GM03348 (cell line): ENCODE data around the gene KCNK3.
A peak's percentile ranks its signal among the peaks of the same experiment; 100 is the strongest.

Experiments used
- DNase-seq: peaks from one replicate; pipeline ENCODE4 v3.0.0; 2012; ENCODE audit warnings: low spot score

Gene KCNK3

GRCh38 chr2:26666671-26667070 is 25.9 kb upstream of the KCNK3 start:
- peak; percentile 20 for DNase-seq

- DNase-seq, result no peak
Observed at GRCh38 chr2:26668041-26668440, 24.5 kb upstream of the KCNK3 start.

GRCh38 chr2:26668856-26669750 is 23.4 kb upstream of the KCNK3 start:
- DNase-seq, result no peak

DNA sequence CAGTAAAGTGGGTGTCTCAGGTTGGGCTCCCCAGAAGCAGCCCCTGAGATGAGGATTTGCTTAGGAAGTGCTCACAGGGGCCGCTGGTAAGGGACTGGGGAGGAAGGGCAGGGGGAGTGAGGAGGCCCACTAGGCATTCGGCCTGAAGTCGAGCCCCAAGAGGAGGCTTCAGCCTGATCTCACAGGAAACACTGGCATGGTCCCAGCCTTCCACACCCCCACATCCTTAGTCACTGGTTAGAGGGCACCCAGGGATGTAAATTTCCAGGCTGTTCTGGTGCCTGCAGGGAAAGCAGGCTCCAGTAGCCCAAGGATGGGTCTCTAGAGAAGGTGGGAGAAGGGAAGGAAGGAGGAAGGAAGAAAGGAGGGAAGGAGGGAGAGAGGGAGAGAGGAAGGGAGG is 22.4 kb upstream of the KCNK3 start:
- peak; percentile 45 for DNase-seq

DNA sequence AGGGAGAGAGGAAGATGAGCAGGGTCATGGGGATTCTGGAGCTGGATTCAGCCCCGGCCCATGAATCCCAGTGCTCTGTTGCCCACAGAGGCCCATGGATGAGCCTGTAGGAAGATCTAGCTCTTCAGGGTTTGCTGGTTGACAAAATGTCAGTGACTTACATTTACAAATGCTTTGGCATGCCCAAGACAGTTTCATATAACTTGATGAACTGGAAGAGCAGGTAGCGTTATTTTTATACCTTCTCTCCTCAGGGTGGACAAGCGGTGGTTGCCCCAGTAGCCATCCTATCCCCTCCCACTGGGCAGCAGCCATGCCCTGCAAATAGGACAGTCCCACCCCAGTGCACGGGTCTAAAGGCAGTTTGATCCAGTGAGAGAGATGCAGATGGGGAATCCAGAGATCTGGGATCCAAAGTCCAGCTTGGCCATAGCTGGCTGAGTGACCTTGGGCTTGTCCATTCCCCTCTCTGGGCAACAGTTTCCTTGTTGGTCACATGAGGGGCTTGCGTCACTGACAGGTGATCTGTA is 21.5 kb upstream of the KCNK3 start:
- DNase-seq, result no peak

GRCh38 chr2:26671691-26672090 is 20.8 kb upstream of the KCNK3 start:
- DNase-seq, result no peak

GRCh38 chr2:26672112-26672817 is 20.3 kb upstream of the KCNK3 start:
- DNase-seq, result no peak

GRCh38 chr2:26672818-26673393 is 19.6 kb upstream of the KCNK3 start:
- no peak for DNase-seq

- no peak for DNase-seq
Observed at GRCh38 chr2:26674002-26674751, 18.3 kb upstream of the KCNK3 start.

- no peak for DNase-seq
Observed at GRCh38 chr2:26674771-26675170, 17.8 kb upstream of the KCNK3 start.

- no peak for DNase-seq
Observed at GRCh38 chr2:26675651-26676255, 16.8 kb upstream of the KCNK3 start.

DNA sequence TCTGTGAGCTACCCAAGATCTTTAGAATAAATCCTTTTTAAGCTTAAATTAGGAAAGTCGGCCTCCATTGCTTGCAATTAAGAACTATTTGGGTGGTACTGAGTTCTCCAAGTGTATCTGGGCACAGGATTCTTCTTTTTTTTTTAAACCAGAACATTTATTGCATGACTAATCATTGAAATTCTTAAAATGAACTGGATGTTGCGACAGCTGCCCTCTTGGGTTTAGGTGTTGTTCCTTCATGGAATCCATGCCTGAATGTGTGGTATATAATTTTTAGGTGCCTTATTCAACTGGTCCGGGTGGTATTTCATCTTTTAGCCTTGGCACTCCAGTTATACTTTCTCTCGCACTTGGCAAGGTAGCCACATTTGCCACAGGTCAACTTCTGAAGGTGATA is 14.5 kb upstream of the KCNK3 start:
- no peak for DNase-seq

GRCh38 chr2:26679867-26680266 is 12.7 kb upstream of the KCNK3 start:
- DNase-seq, result no peak

DNA sequence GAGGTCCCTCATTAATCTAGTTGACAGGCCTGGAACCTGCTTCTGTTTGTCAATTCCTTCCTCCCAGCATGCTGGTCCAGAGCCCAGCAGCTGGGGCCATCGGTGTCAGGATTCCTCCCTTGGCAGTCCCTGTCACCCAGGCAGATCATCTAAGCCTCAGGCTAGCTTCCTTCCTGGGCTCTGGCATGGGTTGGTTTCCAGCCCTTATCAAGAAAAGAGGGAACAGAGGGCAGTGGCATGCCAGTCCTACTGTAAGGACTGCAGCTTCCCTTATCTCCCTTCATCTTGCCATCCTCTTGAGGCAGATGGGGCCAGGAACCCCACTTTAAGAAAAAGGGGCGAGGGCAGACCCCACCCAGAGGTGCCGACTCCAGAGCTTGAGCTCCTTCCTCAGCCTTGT is 10.9 kb upstream of the KCNK3 start:
- DNase-seq, result no peak

DNA sequence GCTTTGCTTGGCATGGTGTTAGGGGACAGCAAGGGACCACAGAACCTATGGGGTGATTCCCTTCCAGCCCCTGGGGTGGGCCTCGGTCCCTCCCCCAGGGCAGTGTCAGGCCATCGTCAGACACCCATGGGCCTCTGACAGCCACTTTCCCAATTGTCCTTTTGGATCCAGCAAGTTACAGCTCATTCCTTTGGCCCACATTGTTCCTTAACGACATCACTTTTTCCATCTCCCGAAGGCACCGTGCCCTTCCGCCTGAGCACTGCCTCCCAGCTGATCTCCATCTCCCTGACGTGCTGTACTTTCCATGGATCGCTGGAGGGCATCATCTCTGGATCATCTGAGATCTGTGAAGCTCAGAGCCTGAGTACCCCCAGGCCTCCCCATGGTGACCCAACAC is 10.4 kb upstream of the KCNK3 start:
- no peak for DNase-seq

DNA sequence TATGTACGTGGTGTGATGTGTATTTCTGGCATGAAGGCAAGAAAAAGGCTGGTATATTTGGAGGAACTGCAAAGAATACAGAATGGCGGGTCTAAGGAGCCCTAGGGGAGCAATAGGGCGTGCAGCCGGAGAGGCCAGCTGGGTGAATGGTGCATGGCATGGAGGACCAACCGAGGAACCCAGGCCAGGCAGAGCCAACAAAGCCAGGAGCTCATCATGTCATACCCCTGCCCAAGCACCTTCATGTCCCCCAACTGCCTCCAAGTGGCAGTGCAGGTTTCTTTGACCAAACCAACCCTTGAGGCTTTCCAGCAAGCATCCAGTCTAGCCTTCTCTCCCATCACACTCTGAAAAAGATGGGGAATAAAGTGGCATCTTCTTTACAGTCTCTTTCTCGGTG is 8.9 kb upstream of the KCNK3 start:
- DNase-seq, result no peak

DNA sequence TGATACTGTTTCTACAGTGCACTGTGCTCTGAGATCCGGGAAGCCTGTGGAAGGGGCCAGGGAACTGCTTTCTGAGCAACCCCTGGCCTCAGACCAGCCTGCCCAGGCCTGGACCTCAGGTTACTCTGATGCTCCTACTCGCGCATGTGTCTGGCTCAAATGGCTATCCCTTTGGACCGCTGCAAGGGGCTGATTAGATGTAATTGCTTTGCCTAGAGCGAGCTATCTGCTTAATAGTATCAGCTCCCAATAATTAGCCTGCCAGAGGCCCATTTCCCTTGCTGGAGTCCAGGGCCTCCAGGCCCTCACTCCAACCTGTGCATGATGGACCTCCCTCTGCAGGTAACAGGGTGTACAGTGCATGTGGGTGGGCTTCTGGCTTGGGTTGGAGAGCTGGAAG is 7.2 kb upstream of the KCNK3 start:
- DNase-seq, result no peak

- DNase-seq, result no peak
Observed at GRCh38 chr2:26685989-26686839, 6.3 kb upstream of the KCNK3 start.

- DNase-seq, result no peak
Observed at GRCh38 chr2:26687328-26687727, 5.2 kb upstream of the KCNK3 start.

DNA sequence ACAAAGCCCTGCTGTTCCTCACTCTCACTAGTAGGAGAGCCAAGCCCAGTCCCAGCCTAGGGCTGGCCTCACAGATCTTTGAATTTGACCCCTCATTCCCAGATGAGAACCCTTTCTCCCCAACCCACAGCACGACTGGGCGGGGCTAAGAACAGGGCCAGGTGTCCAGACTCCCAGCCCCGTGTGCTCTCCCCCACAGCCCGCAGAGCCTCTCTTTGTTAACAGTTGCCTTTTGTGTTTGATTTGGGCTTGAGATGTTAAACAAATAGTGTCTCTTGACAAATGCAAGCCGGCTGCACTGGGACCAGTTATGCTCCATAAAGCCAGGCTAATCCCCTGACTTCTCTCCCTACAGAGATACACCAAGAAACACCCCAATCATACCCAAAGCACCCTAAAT is 4.7 kb upstream of the KCNK3 start:
- no peak for DNase-seq

GRCh38 chr2:26691161-26691560 is 1.4 kb upstream of the KCNK3 start:
- no peak for DNase-seq
